SU-DHL-6 (cell line): ENCODE data around the gene NDUFA6.

Experiments used
- H2AFZ ChIP-seq: fragments of 200-600 bp; sonication (generic); 2 replicates; pipeline ENCODE4 v1.6.1; 2014; ENCODE audit warnings: low read depth, mild to moderate bottlenecking, moderate library complexity, mixed read lengths, antibody characterized with exemption, low read length; ENCODE audit not compliant: severe bottlenecking
- H3F3A ChIP-seq: fragments of 200-600 bp; shearing (Covaris generic); 2 replicates; pipeline ENCODE4 v1.6.0; 2016; ENCODE audit warnings: antibody characterized with exemption, mild to moderate bottlenecking; ENCODE audit not compliant: insufficient read depth
- H3K27ac ChIP-seq: fragments of 200-600 bp; sonication (generic); 2 replicates; pipeline ENCODE4 v1.5.1; 2016; ENCODE audit warnings: low read depth, mild to moderate bottlenecking, low read length, moderate library complexity, mixed read lengths
- H3K27me3 ChIP-seq: fragments of 200-600 bp; sonication (generic), shearing (Covaris generic); 2 replicates; pipeline ENCODE4 v1.6.0; 2014; ENCODE audit warnings: mild to moderate bottlenecking, low read length
- H3K36me3 ChIP-seq: fragments of 200-600 bp; sonication (generic); 2 replicates; pipeline ENCODE4 v1.6.1; 2014; ENCODE audit warnings: mild to moderate bottlenecking, low read length, mixed read lengths
- H3K4me2 ChIP-seq: fragments of 300-600, 200-600 bp; shearing (Covaris generic), sonication (generic); 2 replicates; pipeline ENCODE4 v1.6.0; 2014; ENCODE audit warnings: low read length, low read depth, mild to moderate bottlenecking; ENCODE audit not compliant: poor library complexity, severe bottlenecking
- H3K4me3 ChIP-seq: fragments of 200-600 bp; sonication (generic); 2 replicates; pipeline ENCODE4 v1.5.1; 2014; ENCODE audit warnings: antibody characterized with exemption, low read length, mild to moderate bottlenecking, mixed read lengths; ENCODE audit not compliant: insufficient read depth, poor library complexity, severe bottlenecking
- H3K79me2 ChIP-seq: fragments of 200-600 bp; sonication (generic); 2 replicates; pipeline ENCODE4 v1.6.1; 2014; ENCODE audit warnings: mild to moderate bottlenecking, low read length, moderate library complexity; ENCODE audit not compliant: insufficient read depth
- H3K9ac ChIP-seq: fragments of 200-600 bp; sonication (generic); 2 replicates; pipeline ENCODE4 v1.7.0; 2014; ENCODE audit warnings: mild to moderate bottlenecking, low read length
- H3K9me2 ChIP-seq: fragments of 200-600 bp; sonication (generic); replicated peaks from 2 replicates; pipeline ENCODE4 v1.6.1; 2014; ENCODE audit warnings: low read length; ENCODE audit not compliant: insufficient read depth
- H3K9me3 ChIP-seq: fragments of 200-600 bp; sonication (generic); 2 replicates; pipeline ENCODE4 v1.6.1; 2014; ENCODE audit warnings: low read length, mixed read lengths; ENCODE audit not compliant: insufficient read depth
- H4K20me1 ChIP-seq: fragments of 200-600 bp; sonication (generic); 2 replicates; pipeline ENCODE4 v1.6.1; 2014; ENCODE audit warnings: low read depth, mild to moderate bottlenecking, antibody characterized with exemption, low read length, moderate library complexity, mixed read lengths
- EZH2phosphoT487 ChIP-seq: fragments of 200-600 bp; sonication (generic), shearing (Covaris generic); conservative IDR thresholded peaks from 2 replicates; pipeline ENCODE4 v1.6.1; 2018; ENCODE audit warnings: mild to moderate bottlenecking, antibody characterized with exemption, low read length, moderate library complexity, mixed read lengths
- TF ChIP-seq, protein P1 (sequence below): fragments of 200-600 bp; sonication (generic); IDR thresholded peaks from one replicate; pipeline ENCODE4 v1.5.1; 2017; ENCODE audit warnings: antibody characterized with exemption, mild to moderate bottlenecking, low read length, moderate library complexity; ENCODE audit not compliant: insufficient read depth, poor library complexity, severe bottlenecking

The NDUFA6 gene

DNA sequence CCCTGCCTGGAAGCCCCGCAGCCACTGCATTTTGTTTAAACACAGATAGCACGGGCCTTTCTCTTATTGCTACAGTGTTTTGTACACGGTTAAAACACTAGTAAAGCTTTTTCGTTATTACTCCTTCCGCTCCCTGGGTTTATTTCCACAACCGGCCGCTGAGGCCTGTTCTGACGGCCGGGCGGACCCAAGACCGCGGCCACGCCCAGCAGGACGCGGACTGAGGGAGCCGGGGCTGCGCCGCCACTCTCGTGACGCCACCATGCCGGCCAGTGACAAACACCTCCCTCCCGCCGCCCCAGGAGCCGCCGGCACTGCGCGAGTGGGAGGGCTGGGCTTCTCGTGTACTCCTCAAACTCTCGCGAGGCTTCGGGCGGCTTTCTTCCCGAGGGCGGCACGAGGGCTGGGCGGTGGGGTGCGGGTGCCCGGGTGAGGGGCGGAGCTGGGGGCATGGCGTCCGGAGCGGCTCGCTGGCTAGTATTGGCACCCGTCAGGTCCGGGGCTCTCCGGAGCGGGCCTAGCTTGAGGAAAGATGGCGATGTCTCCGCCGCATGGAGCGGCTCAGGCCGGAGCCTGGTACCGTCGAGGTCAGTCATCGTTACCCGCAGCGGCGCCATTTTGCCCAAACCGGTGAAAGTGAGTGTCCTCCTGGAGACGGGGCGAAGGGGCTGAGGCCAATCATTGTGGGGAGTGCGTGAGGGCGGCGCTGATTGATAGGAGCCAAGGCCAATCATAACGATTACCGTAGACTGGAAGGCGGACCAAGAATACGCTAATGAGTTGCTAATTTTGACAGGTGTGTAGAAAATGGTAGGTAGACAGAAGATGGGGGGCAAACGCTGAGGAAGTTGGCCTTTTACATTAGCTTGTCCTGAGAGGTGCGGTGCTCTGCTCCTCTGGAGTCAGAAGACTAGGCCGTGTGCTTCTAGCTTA, 11.0 kb downstream of the NDUFA6 start, which contains the start of gene SMDT1:
Gene SMDT1, plus strand, starts transcription at position 382 of the 933 bp plus-strand sequence. Its CDS starts 69 bp downstream, at position 451.
- Histone ChIP-seq H3K79me2 (peaks cover 31% of the 10 kb centered on the region), H3K9me2 (no peaks in the 10 kb centered on the region), H3K4me2 (peak within 1 kb of the TSS; percentile 94), H3K27ac (peak within 1 kb of the TSS; percentile 77), H3K9ac (peak within 1 kb of the TSS; percentile 80), H3F3A (no peaks in the 10 kb centered on the region), H3K27me3 (no peaks in the 10 kb centered on the region), H3K36me3 (peaks cover 6% of the 10 kb centered on the region), H3K4me3 (peak within 1 kb of the TSS; percentile 75), H3K9me3 (no peaks in the 10 kb centered on the region), H4K20me1 (no peaks in the 10 kb centered on the region), H2AFZ (peak within 1 kb of the TSS; percentile 72)
- TF ChIP-seq, protein P1, sequence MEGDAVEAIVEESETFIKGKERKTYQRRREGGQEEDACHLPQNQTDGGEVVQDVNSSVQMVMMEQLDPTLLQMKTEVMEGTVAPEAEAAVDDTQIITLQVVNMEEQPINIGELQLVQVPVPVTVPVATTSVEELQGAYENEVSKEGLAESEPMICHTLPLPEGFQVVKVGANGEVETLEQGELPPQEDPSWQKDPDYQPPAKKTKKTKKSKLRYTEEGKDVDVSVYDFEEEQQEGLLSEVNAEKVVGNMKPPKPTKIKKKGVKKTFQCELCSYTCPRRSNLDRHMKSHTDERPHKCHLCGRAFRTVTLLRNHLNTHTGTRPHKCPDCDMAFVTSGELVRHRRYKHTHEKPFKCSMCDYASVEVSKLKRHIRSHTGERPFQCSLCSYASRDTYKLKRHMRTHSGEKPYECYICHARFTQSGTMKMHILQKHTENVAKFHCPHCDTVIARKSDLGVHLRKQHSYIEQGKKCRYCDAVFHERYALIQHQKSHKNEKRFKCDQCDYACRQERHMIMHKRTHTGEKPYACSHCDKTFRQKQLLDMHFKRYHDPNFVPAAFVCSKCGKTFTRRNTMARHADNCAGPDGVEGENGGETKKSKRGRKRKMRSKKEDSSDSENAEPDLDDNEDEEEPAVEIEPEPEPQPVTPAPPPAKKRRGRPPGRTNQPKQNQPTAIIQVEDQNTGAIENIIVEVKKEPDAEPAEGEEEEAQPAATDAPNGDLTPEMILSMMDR: no peak
- TF ChIP-seq EZH2phosphoT487: no peak

- peak overlapping the region; percentile 80 for H3K9ac ChIP-seq
- no peaks in the 10 kb centered on the region for H3K9me3 ChIP-seq
- H3K36me3 ChIP-seq: peaks cover 6% of the 10 kb centered on the region
- TF ChIP-seq, protein P1: no peak
- no peak for TF ChIP-seq EZH2phosphoT487
- no peaks in the 10 kb centered on the region for H3K9me2 ChIP-seq
- H3F3A ChIP-seq: no peaks in the 10 kb centered on the region
- peak overlapping the region; percentile 77 for H3K27ac ChIP-seq
- no peaks in the 10 kb centered on the region for H3K27me3 ChIP-seq
- H4K20me1 ChIP-seq: no peaks in the 10 kb centered on the region
- peak overlapping the region; percentile 75 for H3K4me3 ChIP-seq
- peak overlapping the region; percentile 94 for H3K4me2 ChIP-seq
- H2AFZ ChIP-seq: peak overlapping the region; percentile 72
- H3K79me2 ChIP-seq: peaks cover 26% of the 10 kb centered on the region
Measured at GRCh38 chr22:42078469-42079318, 11.9 kb downstream of the NDUFA6 start.

- H3K27ac ChIP-seq: no peak overlapping the region
- H3K9me2 ChIP-seq: no peaks in the 10 kb centered on the region
- H3F3A ChIP-seq: no peaks in the 10 kb centered on the region
- no peak overlapping the region for H3K9ac ChIP-seq
- peaks cover 23% of the 10 kb centered on the region for H3K79me2 ChIP-seq
- H3K4me3 ChIP-seq: no peak overlapping the region
- H3K27me3 ChIP-seq: no peaks in the 10 kb centered on the region
- no peaks in the 10 kb centered on the region for H3K9me3 ChIP-seq
- TF ChIP-seq EZH2phosphoT487: no peak
- TF ChIP-seq, protein P1: no peak
- peaks cover 3% of the 10 kb centered on the region; the same call in 1 of the 2 replicates for H3K36me3 ChIP-seq
- H2AFZ ChIP-seq: no peak overlapping the region
- H3K4me2 ChIP-seq: no peak overlapping the region
- H4K20me1 ChIP-seq: no peaks in the 10 kb centered on the region
Measured at GRCh38 chr22:42077486-42078125, 13.0 kb downstream of the NDUFA6 start.
